IPS-20b (cell line): Measurements from ENCODE around the gene NCKAP5.
"Not testable (repeated sequence)": the region's sequence is repeated elsewhere in the genome, so short reads cannot be mapped to it uniquely, and the experiment has no call there.

Experiments used
- H3K27ac ChIP-seq: one replicate; pipeline ENCODE4 v1.5.1; 2013; ENCODE audit warnings: low read length
- H3K27me3 ChIP-seq: 2 replicates; pipeline ENCODE4 v1.6.1; 2013; ENCODE audit warnings: mild to moderate bottlenecking, low read length, inconsistent platforms; ENCODE audit not compliant: insufficient read depth
- H3K36me3 ChIP-seq: 2 replicates; pipeline ENCODE4 v1.6.1; 2013; ENCODE audit warnings: low read depth, mild to moderate bottlenecking, inconsistent platforms, low read length, moderate library complexity; ENCODE audit not compliant: insufficient read depth
- H3K4me1 ChIP-seq: 2 replicates; pipeline ENCODE4 v1.6.1; 2013; ENCODE audit warnings: mild to moderate bottlenecking, control low read depth, inconsistent platforms, low read length, moderate library complexity; ENCODE audit not compliant: insufficient read depth
- H3K4me3 ChIP-seq: 2 replicates; pipeline ENCODE4 v1.5.1; 2013; ENCODE audit warnings: mild to moderate bottlenecking, low read length, inconsistent platforms
- H3K9ac ChIP-seq: 2 replicates; pipeline ENCODE4 v1.6.1; 2013; ENCODE audit warnings: low read depth, mild to moderate bottlenecking, inconsistent platforms, low read length, moderate library complexity
- H3K9me3 ChIP-seq: 2 replicates; pipeline ENCODE4 v1.6.1; 2013; ENCODE audit warnings: mild to moderate bottlenecking, low read depth, low read length, inconsistent platforms; ENCODE audit not compliant: insufficient read depth

The NCKAP5 gene

GRCh38 chr2:132815516-132815915 is 752.7 kb downstream of the NCKAP5 start:
- no peak overlapping the region for H3K4me3 ChIP-seq
- no peaks in the 10 kb centered on the region for H3K4me1 ChIP-seq
- no peak overlapping the region for H3K27ac ChIP-seq
- no peak overlapping the region for H3K9ac ChIP-seq
- H3K27me3 ChIP-seq, result no peaks in the 10 kb centered on the region
- H3K9me3 ChIP-seq, result no peaks in the 10 kb centered on the region
- no peaks in the 10 kb centered on the region for H3K36me3 ChIP-seq

- Histone ChIP-seq H3K9ac (no peak overlapping the region), H3K27me3 (no peaks in the 10 kb centered on the region), H3K27ac (no peak overlapping the region), H3K4me3 (no peak overlapping the region), H3K9me3 (no peaks in the 10 kb centered on the region), H3K4me1 (no peaks in the 10 kb centered on the region), H3K36me3 (no peaks in the 10 kb centered on the region)
Measured at GRCh38 chr2:132814651-132815050, 753.6 kb downstream of the NCKAP5 start.

- Histone ChIP-seq H3K9me3 (no peaks in the 10 kb centered on the region), H3K27me3 (no peaks in the 10 kb centered on the region)
Measured at GRCh38 chr2:132813422-132813821, 754.8 kb downstream of the NCKAP5 start.

GRCh38 chr2:132811148-132811915 is 756.9 kb downstream of the NCKAP5 start:
- Histone ChIP-seq H3K27ac (no peak overlapping the region), H3K4me3 (no peak overlapping the region), H3K9ac (no peak overlapping the region)

More at GRCh38 chr2:132813422-132813821, 754.8 kb downstream of the NCKAP5 start:
- Histone ChIP-seq H3K4me3 (no peak overlapping the region), H3K4me1 (no peaks in the 10 kb centered on the region), H3K27ac (no peak overlapping the region), H3K36me3 (no peaks in the 10 kb centered on the region), H3K9ac (no peak overlapping the region)

GRCh38 chr2:132809962-132810361 is 758.3 kb downstream of the NCKAP5 start:
- H3K9ac ChIP-seq, H3K27me3 ChIP-seq, H3K9me3 ChIP-seq, H3K27ac ChIP-seq, H3K4me1 ChIP-seq, H3K4me3 ChIP-seq, H3K36me3 ChIP-seq: not testable (repeated sequence)

More at GRCh38 chr2:132811148-132811915, 756.9 kb downstream of the NCKAP5 start:
- H3K36me3 ChIP-seq, result no peaks in the 10 kb centered on the region
- H3K9me3 ChIP-seq, result 0 out of 2 replicates have a peak, but pooled peaks cover 6% of the 10 kb centered on the region
- H3K4me1 ChIP-seq, result no peaks in the 10 kb centered on the region
- no peaks in the 10 kb centered on the region for H3K27me3 ChIP-seq

- H3K27me3 ChIP-seq, result no peaks in the 10 kb centered on the region
- no peak overlapping the region for H3K27ac ChIP-seq
- H3K4me3 ChIP-seq, result no peak overlapping the region
- H3K9me3 ChIP-seq, result 0 out of 2 replicates have a peak, but pooled peaks cover 6% of the 10 kb centered on the region
- H3K9ac ChIP-seq, result no peak overlapping the region
- peaks cover 5% of the 10 kb centered on the region for H3K4me1 ChIP-seq
- no peaks in the 10 kb centered on the region for H3K36me3 ChIP-seq
Measured at GRCh38 chr2:132804051-132804450, 764.2 kb downstream of the NCKAP5 start.

GRCh38 chr2:132798341-132798740 is 769.9 kb downstream of the NCKAP5 start:
- no peak overlapping the region for H3K27ac ChIP-seq

GRCh38 chr2:132797556-132797955 is 770.7 kb downstream of the NCKAP5 start:
- H3K27ac ChIP-seq, result no peak overlapping the region
- no peaks in the 10 kb centered on the region for H3K4me1 ChIP-seq
- H3K27me3 ChIP-seq, result no peaks in the 10 kb centered on the region
- no peaks in the 10 kb centered on the region for H3K9me3 ChIP-seq
- H3K36me3 ChIP-seq, result no peaks in the 10 kb centered on the region
- no peak overlapping the region for H3K9ac ChIP-seq
- H3K4me3 ChIP-seq, result no peak overlapping the region

More at GRCh38 chr2:132798341-132798740, 769.9 kb downstream of the NCKAP5 start:
- no peaks in the 10 kb centered on the region for H3K36me3 ChIP-seq
- no peaks in the 10 kb centered on the region for H3K4me1 ChIP-seq
- H3K9ac ChIP-seq, result no peak overlapping the region
- no peaks in the 10 kb centered on the region for H3K9me3 ChIP-seq
- H3K27me3 ChIP-seq, result no peaks in the 10 kb centered on the region
- H3K4me3 ChIP-seq, result no peak overlapping the region

GRCh38 chr2:132797071-132797470 is 771.2 kb downstream of the NCKAP5 start:
- Histone ChIP-seq H3K27ac (no peak overlapping the region), H3K4me3 (no peak overlapping the region), H3K9me3 (no peaks in the 10 kb centered on the region), H3K36me3 (no peaks in the 10 kb centered on the region), H3K9ac (no peak overlapping the region), H3K27me3 (no peaks in the 10 kb centered on the region), H3K4me1 (no peaks in the 10 kb centered on the region)

- H3K27ac ChIP-seq, result no peak overlapping the region
- no peaks in the 10 kb centered on the region for H3K9me3 ChIP-seq
- H3K27me3 ChIP-seq, result no peaks in the 10 kb centered on the region
- no peak overlapping the region for H3K4me3 ChIP-seq
- no peaks in the 10 kb centered on the region for H3K4me1 ChIP-seq
- H3K9ac ChIP-seq, result no peak overlapping the region
- no peaks in the 10 kb centered on the region for H3K36me3 ChIP-seq
Measured at GRCh38 chr2:132795220-132795619, 773.0 kb downstream of the NCKAP5 start.

GRCh38 chr2:132793532-132793931 is 774.7 kb downstream of the NCKAP5 start:
- Histone ChIP-seq H3K9ac (no peak overlapping the region), H3K36me3 (no peaks in the 10 kb centered on the region), H3K27ac (no peak overlapping the region), H3K9me3 (no peaks in the 10 kb centered on the region), H3K27me3 (no peaks in the 10 kb centered on the region), H3K4me1 (no peaks in the 10 kb centered on the region), H3K4me3 (no peak overlapping the region)

- H3K4me1 ChIP-seq, result no peaks in the 10 kb centered on the region
- no peaks in the 10 kb centered on the region for H3K9me3 ChIP-seq
- no peaks in the 10 kb centered on the region for H3K36me3 ChIP-seq
- H3K27me3 ChIP-seq, result no peaks in the 10 kb centered on the region
- no peak overlapping the region for H3K4me3 ChIP-seq
- H3K9ac ChIP-seq, result no peak overlapping the region
- no peak overlapping the region for H3K27ac ChIP-seq
Measured at GRCh38 chr2:132790207-132790785, 778.0 kb downstream of the NCKAP5 start.
